HG03442 (cell line): Measurements from ENCODE around the gene ARF1.

Experiments
- ATAC-seq: cut with Tn5 transposase; IDR thresholded peaks from one replicate; pipeline ENCODE4 v1.9.1; 2021; ENCODE audit warnings: mild to moderate bottlenecking, moderate library complexity; ENCODE audit not compliant: unreplicated experiment

ARF1 gene

GRCh38 chr1:228145463-228146416 lies 63.2 kb downstream of the ARF1 start:
- ATAC-seq: no peak

DNA sequence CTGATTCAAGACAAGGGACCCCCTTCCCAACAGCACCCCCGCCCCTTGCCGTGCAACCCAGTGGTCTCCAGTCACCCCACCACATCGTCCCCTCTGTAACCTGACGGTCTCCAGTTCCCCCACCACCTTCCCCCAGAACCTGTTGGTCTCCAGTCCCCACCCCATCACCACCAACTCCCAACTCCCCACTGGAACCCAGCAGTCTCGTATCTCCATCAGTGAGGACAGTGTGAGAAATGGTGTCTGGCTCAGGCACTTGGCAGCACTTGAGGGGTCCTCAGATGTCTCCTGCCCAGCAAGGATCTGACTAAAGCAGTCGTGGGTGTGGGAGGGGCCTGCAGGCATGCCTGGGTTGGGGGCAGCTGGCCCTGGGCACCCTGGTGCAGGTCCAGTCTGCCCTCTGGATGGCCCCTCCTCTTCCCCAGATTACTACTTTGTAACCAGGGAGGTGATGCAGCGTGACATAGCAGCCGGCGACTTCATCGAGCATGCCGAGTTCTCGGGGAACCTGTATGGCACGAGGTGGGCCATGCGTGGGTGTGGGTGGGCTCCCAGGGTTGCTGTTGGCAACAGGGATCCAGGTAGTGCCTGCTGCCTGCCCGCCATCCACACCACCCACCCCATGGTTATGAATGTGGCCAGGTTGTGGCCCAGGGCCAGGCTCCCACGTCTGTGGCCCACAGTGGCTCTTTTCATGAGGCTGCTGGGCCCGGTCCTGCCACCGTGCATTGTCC lies 64.1 kb downstream of the ARF1 start:
- ATAC-seq: no peak

GRCh38 chr1:228147151-228147693 lies 64.7 kb downstream of the ARF1 start:
- no peak for ATAC-seq

- ATAC-seq: no peak
Measured at GRCh38 chr1:228147768-228148167, 65.3 kb downstream of the ARF1 start.

GRCh38 chr1:228148196-228148861 lies 65.8 kb downstream of the ARF1 start:
- ATAC-seq: no peak
